ENCODE measurements around the gene CENPF.
"Not testable (repeated sequence)": the region's sequence is repeated elsewhere in the genome, so short reads cannot be mapped to it uniquely, and the experiment has no call there.

GRCh38 chr1:214608216-214608783, 5.3 kb downstream of the CENPF start:
- not testable (repeated sequence) for TF ChIP-seq CTCF (IDR thresholded peaks at IDR 0.05 in 4 of 5, conservative IDR thresholded peaks at IDR 0.05 in 1 of 5); POLR2A (IDR thresholded peaks at IDR 0.05)
